SK-N-SH (cell line): ENCODE results near the gene NFIX. TPM values are rescaled to one million over a fixed set of nuclear protein-coding genes. Genes with fewer than 3 reads are reported as not detected.
A peak's percentile ranks its signal among the peaks of the same experiment; 100 is the strongest.

Source experiments
- CTCF ChIA-PET: fragments of 300-600, 350-600 bp; formaldehyde crosslinking; extraction: SDS; loops from one replicate; lab custom pipeline; 2021; lab: Yijun Ruan, JAX
- POLR2A ChIA-PET: fragments of 350-600 bp; sonication (Branson Sonifier 250); formaldehyde crosslinking; extraction: SDS; loops from one replicate; lab custom pipeline; 2020; ENCODE audit warnings: antibody characterized with exemption, inconsistent platforms; lab: Yijun Ruan, JAX
- DNase-seq: peaks from one replicate; pipeline ENCODE4 v3.0.0; 2012
- H2AFZ ChIP-seq: fragments of 200-600 bp; sonication (generic); 2 replicates; pipeline ENCODE4 v1.8.1; 2016; ENCODE audit warnings: antibody characterized with exemption, mild to moderate bottlenecking, low read depth
- H3F3A ChIP-seq: fragments of 200-600 bp; sonication (generic); replicated peaks from 2 replicates; pipeline ENCODE3; 2016; ENCODE audit warnings: antibody characterized with exemption, mild to moderate bottlenecking; ENCODE audit not compliant: insufficient read depth
- H3K27ac ChIP-seq, 2 experiments: fragments of 200-500 bp in 1 of 2; fragments of 200-600 bp in 1 of 2; sonication (Bioruptor generic) in 1 of 2; sonication (generic), shearing (Covaris generic) in 1 of 2; 2 replicates each; pipeline versions ENCODE4 v1.5.1 to v1.6.1; 2014 to 2016; ENCODE audit warnings: low read depth in 2 of 2, inconsistent platforms in 1 of 2, low read length in 1 of 2, mild to moderate bottlenecking in 1 of 2, mixed read lengths in 1 of 2
- H3K27me3 ChIP-seq: fragments of 200-600 bp; sonication (generic), shearing (Covaris generic); 2 replicates; pipeline ENCODE4 v1.6.1; 2016; ENCODE audit warnings: mixed run types; ENCODE audit not compliant: insufficient read depth
- H3K36me3 ChIP-seq, 2 experiments: fragments of 200-500 bp in 1 of 2; fragments of 200-600 bp in 1 of 2; sonication (Bioruptor generic) in 1 of 2; sonication (generic) in 1 of 2; replicated peaks in 1 of 2; 2 replicates each; pipeline versions ENCODE3 to v1.5.1; 2014 to 2016; ENCODE audit warnings: low read length in 1 of 2, mild to moderate bottlenecking in 1 of 2; ENCODE audit not compliant: insufficient read depth in 2 of 2, control insufficient read depth in 1 of 2
- H3K4me1 ChIP-seq, 2 experiments: fragments of 200-500 bp in 1 of 2; fragments of 200-600 bp in 1 of 2; sonication (Bioruptor generic) in 1 of 2; sonication (generic), shearing (Covaris generic) in 1 of 2; 2 replicates each; pipeline versions ENCODE4 v1.5.1 to v1.6.1; 2014 to 2016; ENCODE audit warnings: low read depth in 1 of 2, low read length in 1 of 2, mixed run types in 1 of 2; ENCODE audit not compliant: insufficient read depth in 2 of 2, control insufficient read depth in 1 of 2
- H3K4me2 ChIP-seq: fragments of 200-600 bp; sonication (generic), shearing (Covaris generic); 2 replicates; pipeline ENCODE4 v1.6.1; 2017; ENCODE audit warnings: mixed run types
- H3K4me3 ChIP-seq, 2 experiments: fragments of 200-500 bp in 1 of 2; fragments of 200-600 bp in 1 of 2; sonication (Bioruptor generic) in 1 of 2; sonication (generic), shearing (Covaris generic) in 1 of 2; 2 replicates each; pipeline versions ENCODE4 v1.5.1 to v1.8.1; 2014 to 2016; ENCODE audit warnings: low read depth in 2 of 2, inconsistent platforms in 1 of 2, low read length in 1 of 2, mild to moderate bottlenecking in 1 of 2, mixed read lengths in 1 of 2, moderate library complexity in 1 of 2
- H3K79me2 ChIP-seq: fragments of 200-600 bp; sonication (generic); 2 replicates; pipeline ENCODE4 v1.8.1; 2017; ENCODE audit warnings: mild to moderate bottlenecking; ENCODE audit not compliant: insufficient read depth
- H3K9ac ChIP-seq: fragments of 200-600 bp; sonication (generic); 2 replicates; pipeline ENCODE4 v1.6.1; 2017; ENCODE audit warnings: mixed run types
- H3K9me2 ChIP-seq: fragments of 200-600 bp; sonication (generic); 2 replicates; pipeline ENCODE4 v1.6.1; 2017; ENCODE audit warnings: mixed run types
- H3K9me3 ChIP-seq: fragments of 200-600 bp; sonication (generic); 2 replicates; pipeline ENCODE4 v1.6.1; 2017; ENCODE audit warnings: mixed run types, mild to moderate bottlenecking, moderate library complexity
- H4K20me1 ChIP-seq: fragments of 200-600 bp; sonication (generic); 2 replicates; pipeline ENCODE4 v1.6.1; 2017; ENCODE audit warnings: mild to moderate bottlenecking, mixed run types; ENCODE audit not compliant: insufficient read depth
- ELF1 ChIP-seq: IDR thresholded peaks from 2 replicates; pipeline ENCODE4 v1.4.0; 2012
- EP300 ChIP-seq, 2 experiments: IDR thresholded peaks; 2 replicates each; pipeline versions ENCODE4 v1.4.0 to v1.6.1; 2012; ENCODE audit warnings: borderline replicate concordance in 1 of 2, low read depth in 1 of 2, low read length in 1 of 2
- FOSL2 ChIP-seq: IDR thresholded peaks from 2 replicates; pipeline ENCODE4 v1.4.0; 2012; ENCODE audit warnings: low read depth, mild to moderate bottlenecking, moderate library complexity, borderline replicate concordance
- FOXJ3 ChIP-seq: sonication (generic); formaldehyde crosslinking; IDR thresholded peaks from 2 replicates; pipeline ENCODE4 v1.5.1; 2020; ENCODE audit warnings: mild to moderate bottlenecking, missing genetic modification reagents
- FOXM1 ChIP-seq: IDR thresholded peaks from 2 replicates; pipeline ENCODE4 v1.4.0; 2012; ENCODE audit warnings: low read depth, mild to moderate bottlenecking
- GABPA ChIP-seq: IDR thresholded peaks from 2 replicates; pipeline ENCODE4 v1.4.0; 2012; ENCODE audit warnings: low read depth, mild to moderate bottlenecking
- JUND ChIP-seq: IDR thresholded peaks from 2 replicates; pipeline ENCODE4 v1.4.0; 2012
- MEF2A ChIP-seq: IDR thresholded peaks from 2 replicates; pipeline ENCODE4 v1.4.0; 2012; ENCODE audit warnings: low read depth, borderline replicate concordance
- MXI1 ChIP-seq: IDR thresholded peaks from 2 replicates; pipeline ENCODE4 v1.6.1; 2012; ENCODE audit warnings: mild to moderate bottlenecking, low read depth, low read length, improper control_type of control experiment
- RXRA ChIP-seq: IDR thresholded peaks from 2 replicates; pipeline ENCODE4 v1.4.0; 2012; ENCODE audit warnings: low read depth, mild to moderate bottlenecking, borderline replicate concordance
- TAF1 ChIP-seq: IDR thresholded peaks from 2 replicates; pipeline ENCODE4 v1.6.1; 2012; ENCODE audit warnings: low read depth, mild to moderate bottlenecking, low read length, moderate library complexity, borderline replicate concordance
- TCF12 ChIP-seq: IDR thresholded peaks from 2 replicates; pipeline ENCODE4 v1.4.0; 2012
- TEAD4 ChIP-seq: IDR thresholded peaks from 2 replicates; pipeline ENCODE4 v1.4.0; 2012; ENCODE audit warnings: mild to moderate bottlenecking, borderline replicate concordance; ENCODE audit not compliant: insufficient read depth
- YY1 ChIP-seq: IDR thresholded peaks from 2 replicates; pipeline ENCODE4 v1.4.0; 2012; ENCODE audit warnings: low read depth, mild to moderate bottlenecking
- WGBS: methylation state at CpG from one replicate; pipeline ENCODE4 v1.1.6; 2017; ENCODE audit warnings: low lambda C conversion rate; 5-methylcytosine and 5-hydroxymethylcytosine counted together
- polyA plus RNA-seq, 3 experiments: library from polyadenylated mRNA; depleted of rRNA; stranded (reverse); fragments of >200 nt; gene quantifications; 2 replicates each; pipeline ENCODE4 v1.2.3, GENCODE V29; 2012
- TF ChIP-seq, protein P1 (sequence below): fragments of 150-350 bp; IDR thresholded peaks from 2 replicates; pipeline ENCODE4 v1.6.1; 2017; ENCODE audit warnings: antibody characterized with exemption, low read length, low read depth, borderline replicate concordance
- TF ChIP-seq, protein P2 (sequence below): IDR thresholded peaks from 2 replicates; pipeline ENCODE4 v1.6.1; 2012; ENCODE audit warnings: mild to moderate bottlenecking, low read depth, low read length, moderate library complexity
- TF ChIP-seq, protein P3 (sequence below): IDR thresholded peaks from 2 replicates; pipeline ENCODE4; 2012

The NFIX gene
- polyA plus RNA-seq, 1 of the 3 experiments (the other 2 are of a cell fraction) = 14.8 TPM

- Histone ChIP-seq H3K27me3 (no peaks in the 10 kb centered on the region), H3K79me2 (peaks cover 8% of the 10 kb centered on the region; the same call in 1 of the 2 replicates), H3K36me3 (peaks cover 0 to 24% of the 10 kb centered on the region in 2 experiments), H3K27ac (peak overlapping the region in 1 of 2 experiments; percentile 54; a peak in 1 of 4 replicates), H3K9ac (no peak overlapping the region), H2AFZ (no peak overlapping the region), H3K9me2 (no peaks in the 10 kb centered on the region), H3K9me3 (no peaks in the 10 kb centered on the region), H3K4me3 (no peak overlapping the region), H3F3A (no peaks in the 10 kb centered on the region), H4K20me1 (no peaks in the 10 kb centered on the region), H3K4me1 (peaks cover 0 to 69% of the 10 kb centered on the region in 2 experiments; a peak in 1 of 4 replicates), H3K4me2 (no peak overlapping the region)
- no peak for DNase-seq
- POLR2A ChIA-PET = no interaction called here
- TF ChIP-seq FOXJ3 (CRISPR knock-in tag) (no peak), TAF1 (no peak), EP300 (IDR thresholded peaks at IDR 0.05; ENCODE audit: borderline replicate concordance in 1 of 2, low read depth in 1 of 2, low read length in 1 of 2) (no peak), ELF1 (no peak), GABPA (no peak), RXRA (no peak), TCF12 (no peak), MEF2A (no peak), FOSL2 (no peak), TEAD4 (no peak), JUND (no peak), MXI1 (no peak), FOXM1 (no peak), YY1 (no peak)
- TF ChIP-seq, protein P1, sequence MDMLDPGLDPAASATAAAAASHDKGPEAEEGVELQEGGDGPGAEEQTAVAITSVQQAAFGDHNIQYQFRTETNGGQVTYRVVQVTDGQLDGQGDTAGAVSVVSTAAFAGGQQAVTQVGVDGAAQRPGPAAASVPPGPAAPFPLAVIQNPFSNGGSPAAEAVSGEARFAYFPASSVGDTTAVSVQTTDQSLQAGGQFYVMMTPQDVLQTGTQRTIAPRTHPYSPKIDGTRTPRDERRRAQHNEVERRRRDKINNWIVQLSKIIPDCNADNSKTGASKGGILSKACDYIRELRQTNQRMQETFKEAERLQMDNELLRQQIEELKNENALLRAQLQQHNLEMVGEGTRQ = no peak
- TF ChIP-seq, protein P2, sequence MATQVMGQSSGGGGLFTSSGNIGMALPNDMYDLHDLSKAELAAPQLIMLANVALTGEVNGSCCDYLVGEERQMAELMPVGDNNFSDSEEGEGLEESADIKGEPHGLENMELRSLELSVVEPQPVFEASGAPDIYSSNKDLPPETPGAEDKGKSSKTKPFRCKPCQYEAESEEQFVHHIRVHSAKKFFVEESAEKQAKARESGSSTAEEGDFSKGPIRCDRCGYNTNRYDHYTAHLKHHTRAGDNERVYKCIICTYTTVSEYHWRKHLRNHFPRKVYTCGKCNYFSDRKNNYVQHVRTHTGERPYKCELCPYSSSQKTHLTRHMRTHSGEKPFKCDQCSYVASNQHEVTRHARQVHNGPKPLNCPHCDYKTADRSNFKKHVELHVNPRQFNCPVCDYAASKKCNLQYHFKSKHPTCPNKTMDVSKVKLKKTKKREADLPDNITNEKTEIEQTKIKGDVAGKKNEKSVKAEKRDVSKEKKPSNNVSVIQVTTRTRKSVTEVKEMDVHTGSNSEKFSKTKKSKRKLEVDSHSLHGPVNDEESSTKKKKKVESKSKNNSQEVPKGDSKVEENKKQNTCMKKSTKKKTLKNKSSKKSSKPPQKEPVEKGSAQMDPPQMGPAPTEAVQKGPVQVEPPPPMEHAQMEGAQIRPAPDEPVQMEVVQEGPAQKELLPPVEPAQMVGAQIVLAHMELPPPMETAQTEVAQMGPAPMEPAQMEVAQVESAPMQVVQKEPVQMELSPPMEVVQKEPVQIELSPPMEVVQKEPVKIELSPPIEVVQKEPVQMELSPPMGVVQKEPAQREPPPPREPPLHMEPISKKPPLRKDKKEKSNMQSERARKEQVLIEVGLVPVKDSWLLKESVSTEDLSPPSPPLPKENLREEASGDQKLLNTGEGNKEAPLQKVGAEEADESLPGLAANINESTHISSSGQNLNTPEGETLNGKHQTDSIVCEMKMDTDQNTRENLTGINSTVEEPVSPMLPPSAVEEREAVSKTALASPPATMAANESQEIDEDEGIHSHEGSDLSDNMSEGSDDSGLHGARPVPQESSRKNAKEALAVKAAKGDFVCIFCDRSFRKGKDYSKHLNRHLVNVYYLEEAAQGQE = no peak
- TF ChIP-seq, protein P3, sequence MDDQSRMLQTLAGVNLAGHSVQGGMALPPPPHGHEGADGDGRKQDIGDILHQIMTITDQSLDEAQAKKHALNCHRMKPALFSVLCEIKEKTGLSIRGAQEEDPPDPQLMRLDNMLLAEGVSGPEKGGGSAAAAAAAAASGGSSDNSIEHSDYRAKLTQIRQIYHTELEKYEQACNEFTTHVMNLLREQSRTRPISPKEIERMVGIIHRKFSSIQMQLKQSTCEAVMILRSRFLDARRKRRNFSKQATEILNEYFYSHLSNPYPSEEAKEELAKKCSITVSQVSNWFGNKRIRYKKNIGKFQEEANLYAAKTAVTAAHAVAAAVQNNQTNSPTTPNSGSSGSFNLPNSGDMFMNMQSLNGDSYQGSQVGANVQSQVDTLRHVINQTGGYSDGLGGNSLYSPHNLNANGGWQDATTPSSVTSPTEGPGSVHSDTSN = no peak
- WGBS = 80% methylated on average over 7 of the region's 9 CpGs
- CTCF ChIA-PET = interaction anchor here (1.1 to 35.2 kb wide), 6 partner anchors 13 to 106 kb away, joined by 3 to 506 read pairs (median 22); partner anchors contain the start of gene DAND5
These were observed 76.3 kb downstream of the NFIX start for GRCh38 chr19:13071444-13072187.
